Stimulated activated CD4-positive, alpha-beta T cell treated with anti-CD3 and anti-CD28 coated beads, Interleukin-2, amount 100 ng/mL, for 4 hours (primary cell): ENCODE results near the gene SLC17A3.

Experiments used
- DNase-seq: peaks from one replicate; pipeline ENCODE4 v3.0.0-alpha.2; 2020; ENCODE audit warnings: low read depth

SLC17A3 gene

DNA sequence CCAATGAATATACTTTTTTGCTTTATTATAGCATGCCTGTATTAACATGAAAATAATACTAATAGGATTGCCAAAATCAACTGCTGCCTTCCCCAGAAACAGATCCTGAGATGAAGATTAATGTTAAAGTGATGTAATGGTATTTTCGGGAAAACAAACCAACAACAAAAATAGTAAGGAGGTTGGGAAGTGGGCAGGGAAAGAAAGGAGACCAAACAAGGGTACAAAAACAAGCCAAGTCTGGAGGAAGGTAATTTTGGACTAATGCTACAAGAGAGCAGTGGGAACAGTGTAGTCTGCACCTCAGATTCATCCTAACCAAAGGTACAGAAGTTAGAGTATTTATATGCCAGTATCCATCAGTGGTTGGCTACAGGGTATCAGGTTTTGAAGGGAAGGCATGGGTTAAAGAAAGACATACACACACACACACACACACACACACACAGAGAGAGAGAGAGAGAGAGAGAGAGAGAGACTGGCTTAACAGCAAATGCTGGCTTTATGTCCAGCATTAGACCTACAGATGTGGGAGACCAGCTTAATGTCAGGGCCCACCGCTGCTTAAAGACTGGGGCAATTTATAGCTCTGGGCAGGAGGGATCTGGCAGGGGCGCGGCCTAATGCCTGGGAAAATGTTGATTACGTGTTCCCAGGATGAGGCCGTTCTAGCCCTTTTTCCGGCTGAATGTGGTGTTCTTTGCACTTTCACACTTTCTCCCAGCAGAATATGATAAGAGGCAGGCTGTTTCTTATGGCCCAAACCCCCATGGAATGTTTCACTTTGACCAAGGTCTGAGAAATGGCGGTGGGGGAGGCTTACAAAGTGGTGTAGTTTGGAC lies 38.4 kb downstream of the SLC17A3 start:
- DNase-seq = no peak

DNA sequence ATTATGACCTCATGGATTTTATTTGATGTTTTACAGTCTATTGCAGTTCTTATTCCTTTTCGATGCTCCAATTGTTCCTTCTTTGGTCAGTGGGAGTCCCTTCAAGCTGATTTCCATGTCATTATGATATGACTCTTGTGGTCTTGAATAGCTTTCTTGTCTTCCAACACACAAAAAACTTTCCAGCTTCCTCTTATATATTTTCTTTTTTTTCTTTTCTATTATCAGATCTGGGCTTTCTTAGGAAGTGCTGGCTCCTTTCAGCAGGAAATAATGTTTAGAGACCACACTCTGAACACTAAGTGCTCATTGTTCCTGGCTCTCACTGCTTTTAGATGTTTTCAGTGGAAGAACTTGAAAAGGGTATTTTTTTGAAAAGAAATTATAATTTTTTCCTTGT lies 39.1 kb downstream of the SLC17A3 start:
- no peak for DNase-seq

DNA sequence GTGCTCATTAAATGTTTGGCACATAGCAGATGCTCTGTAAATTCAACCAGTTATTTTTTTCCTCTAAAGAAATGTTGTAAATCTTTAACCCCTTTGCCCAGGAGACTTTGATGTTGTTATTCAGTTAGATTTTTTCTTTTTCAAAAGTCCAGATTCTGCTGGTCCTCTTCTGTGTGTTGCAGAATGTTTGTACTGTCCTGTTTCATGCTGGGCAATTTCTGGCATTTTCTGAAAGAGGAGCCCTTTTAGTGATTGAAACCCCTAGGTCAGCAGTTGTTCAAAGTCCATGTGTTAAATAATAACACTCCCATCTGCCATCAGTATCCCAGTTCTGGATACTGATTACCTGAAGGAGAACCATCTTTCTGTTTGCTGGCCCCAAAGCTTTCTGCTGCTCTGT lies 40.9 kb downstream of the SLC17A3 start:
- no peak for DNase-seq

DNA sequence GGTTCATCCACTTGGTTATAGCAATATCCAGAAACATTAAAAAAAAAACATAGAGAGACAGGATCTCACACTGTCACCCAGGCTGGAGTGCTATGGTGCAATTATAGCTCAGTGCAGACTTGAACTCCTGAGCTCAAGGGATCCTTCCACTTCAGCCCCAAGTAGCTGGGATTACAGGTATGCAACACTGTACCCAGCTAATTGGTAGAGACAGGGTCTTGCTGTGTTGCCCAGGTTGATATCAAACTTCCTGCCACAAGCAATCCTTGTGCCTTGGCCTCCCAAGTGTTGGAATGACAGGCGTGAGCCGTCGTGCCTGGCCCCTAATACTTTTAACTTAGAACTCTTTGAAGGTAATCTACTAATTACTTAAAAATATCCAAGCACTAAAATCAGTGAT lies 41.4 kb downstream of the SLC17A3 start:
- no peak for DNase-seq

DNA sequence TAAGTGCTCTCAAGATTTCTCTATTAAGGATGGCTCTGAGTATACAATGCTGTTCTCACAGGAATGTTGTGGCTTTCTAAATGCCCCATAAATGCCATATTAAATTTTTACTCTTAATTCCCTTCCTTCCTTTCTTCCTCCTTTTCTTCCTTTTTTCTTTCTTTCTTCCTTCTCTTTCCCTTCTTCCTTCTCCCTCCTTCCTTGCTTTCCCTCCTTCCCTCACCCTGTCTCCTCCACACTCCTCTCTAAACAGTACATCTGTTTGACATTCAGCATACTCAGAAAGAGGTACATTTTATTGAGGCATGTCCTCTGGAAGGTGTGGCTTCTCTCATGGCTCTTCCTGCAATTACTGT lies 41.8 kb downstream of the SLC17A3 start:
- DNase-seq = no peak

DNA sequence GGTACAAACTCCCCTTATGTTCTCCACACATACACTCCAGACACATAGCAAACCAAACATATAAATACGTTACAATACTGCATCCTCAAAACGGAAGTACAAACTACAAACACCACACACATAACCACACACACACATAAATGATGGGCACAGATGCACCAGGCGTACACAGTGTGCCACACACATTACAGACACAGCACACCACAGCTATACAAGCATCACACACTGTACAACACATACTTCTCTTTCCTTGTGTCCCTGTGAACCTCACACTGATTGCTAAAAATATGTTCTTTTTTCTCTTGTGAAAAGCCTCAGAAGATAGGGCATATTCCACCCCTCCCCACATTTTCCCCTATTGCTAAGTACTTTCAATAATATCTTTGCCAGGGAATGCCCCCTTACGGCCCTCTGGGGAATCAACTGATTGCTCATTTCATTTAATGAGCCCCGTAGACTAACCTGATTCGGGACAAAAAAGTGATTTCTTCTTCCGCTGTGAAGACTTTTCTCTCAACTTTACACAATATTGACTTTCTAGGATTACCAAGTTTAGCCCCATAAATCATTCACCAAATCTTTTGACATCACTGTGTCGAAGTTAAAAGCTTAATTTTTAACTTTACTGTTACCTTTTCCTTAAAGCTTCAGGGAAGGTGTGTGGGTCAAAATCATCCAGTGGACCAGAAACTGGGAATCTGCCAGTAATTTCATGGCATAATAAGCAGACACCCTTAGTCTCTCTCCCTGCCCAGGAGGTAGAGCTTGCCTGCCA lies 42.3 kb downstream of the SLC17A3 start, which contains the start of gene SLC17A1:
Gene SLC17A1, minus strand, starts transcription at position 521 of the 775 bp plus-strand sequence. CDS start 1,495 bp downstream, outside the sequence.
- no peak for DNase-seq

DNA sequence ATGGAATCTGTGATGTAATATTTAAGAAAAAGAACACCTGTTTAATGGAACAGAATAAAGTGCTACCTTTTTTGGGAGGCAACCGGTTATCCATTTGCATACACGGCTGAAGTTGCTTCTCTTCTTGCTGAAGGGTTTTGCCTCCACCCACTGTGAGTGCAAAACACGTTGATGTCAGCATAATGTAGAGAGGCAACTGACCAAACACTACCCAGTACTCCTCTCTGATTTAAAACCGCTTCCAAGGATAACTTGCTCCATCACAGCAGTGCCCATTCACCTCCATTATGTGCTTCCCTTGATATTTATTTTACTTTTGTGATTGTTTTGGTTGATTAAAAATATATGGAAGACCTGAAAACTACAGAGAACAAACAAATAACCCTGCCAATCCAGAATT lies 43.6 kb downstream of the SLC17A3 start:
- DNase-seq = no peak

DNA sequence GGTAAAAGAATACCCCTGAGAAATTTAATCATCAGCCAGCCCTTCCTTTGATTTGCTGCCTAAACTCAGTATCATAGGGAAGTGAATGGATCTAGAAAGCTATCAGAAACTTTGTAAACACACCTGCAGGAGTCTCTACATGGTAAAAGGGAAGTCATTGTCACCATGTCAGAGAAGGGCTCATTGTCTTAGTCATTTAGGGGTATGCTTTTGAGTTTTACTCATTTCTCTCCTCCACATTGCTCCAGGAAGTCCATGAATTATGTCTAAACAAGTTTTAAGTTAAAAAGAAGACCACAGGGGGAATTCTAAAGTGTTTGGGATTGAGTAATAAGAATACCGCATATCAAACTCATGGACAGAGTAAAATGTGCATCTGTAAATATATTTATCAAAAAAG lies 44.7 kb downstream of the SLC17A3 start:
- DNase-seq = no peak

DNA sequence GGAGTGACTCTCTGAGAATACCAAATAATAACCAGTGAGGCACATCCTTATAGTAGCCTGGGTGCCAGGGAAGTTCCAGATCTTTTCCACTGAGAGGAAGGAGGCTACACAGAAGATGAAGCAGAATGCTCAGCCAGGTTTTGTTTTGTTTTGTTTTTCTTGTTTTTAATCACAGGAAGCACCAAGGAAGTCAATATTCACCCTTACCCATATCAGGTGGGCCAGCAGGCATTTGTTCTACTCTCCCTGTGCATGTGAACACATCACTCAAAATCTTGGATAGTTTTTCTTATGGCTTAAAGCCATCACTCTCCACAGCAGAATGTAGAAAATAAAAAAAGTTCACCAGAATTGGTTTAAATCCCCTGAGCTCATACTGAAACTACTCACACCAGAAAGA lies 52.7 kb downstream of the SLC17A3 start:
- DNase-seq = no peak

DNA sequence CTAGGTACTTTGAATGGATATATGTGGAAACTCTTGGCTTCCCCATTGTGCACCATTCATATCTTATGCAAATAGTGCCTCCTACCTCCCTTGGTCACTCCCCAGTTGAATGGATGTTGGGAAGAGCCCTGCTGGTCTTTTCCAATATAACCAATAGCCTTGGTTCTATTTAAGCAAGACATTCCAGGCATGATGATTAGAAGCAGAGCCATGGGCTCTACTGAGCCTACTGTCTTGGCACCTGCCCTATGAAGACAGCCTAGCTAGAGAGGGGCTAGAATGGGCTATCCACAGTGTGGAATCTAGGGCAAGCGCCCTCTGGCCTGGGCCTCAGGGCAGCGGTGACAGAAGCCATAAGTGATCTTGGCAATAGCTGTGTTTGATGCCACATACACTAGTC lies 57.8 kb downstream of the SLC17A3 start:
- no peak for DNase-seq

DNA sequence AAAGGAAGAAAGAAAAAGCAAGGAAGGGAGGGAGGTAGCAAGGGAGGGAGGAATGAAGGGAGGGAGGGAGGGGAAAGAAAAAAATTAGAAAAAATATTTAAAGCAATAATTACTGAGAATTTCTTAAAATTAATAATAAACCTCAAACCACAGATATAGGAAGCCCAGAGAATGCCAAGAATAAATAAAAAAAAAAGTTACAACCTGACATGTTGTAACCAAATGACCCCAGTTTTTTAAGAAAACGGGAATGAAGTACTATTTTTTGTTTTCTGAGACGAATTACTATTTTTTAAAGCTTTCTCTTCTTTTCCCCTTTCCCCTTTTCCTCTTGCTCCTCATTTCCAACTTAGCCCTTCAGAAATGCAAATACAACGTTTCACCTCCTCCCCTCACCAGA lies 58.8 kb downstream of the SLC17A3 start:
- no peak for DNase-seq

DNA sequence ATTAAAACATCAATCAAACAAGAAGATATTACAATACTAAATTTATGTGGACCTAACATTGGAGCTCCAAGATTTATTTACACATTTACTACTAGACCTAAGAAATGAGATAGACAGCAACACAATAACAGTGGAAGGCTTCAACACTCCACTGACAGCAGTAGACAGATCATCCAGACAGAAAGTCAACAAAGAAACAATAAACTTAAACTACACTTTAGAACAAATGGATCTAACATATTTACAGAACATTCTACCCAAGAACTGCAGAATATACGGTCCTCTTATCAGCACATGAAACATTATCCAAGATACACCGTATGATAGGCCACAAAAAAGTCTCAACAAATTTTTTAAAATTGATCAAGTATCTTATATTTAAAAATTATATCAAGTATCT lies 69.2 kb downstream of the SLC17A3 start:
- no peak for DNase-seq

DNA sequence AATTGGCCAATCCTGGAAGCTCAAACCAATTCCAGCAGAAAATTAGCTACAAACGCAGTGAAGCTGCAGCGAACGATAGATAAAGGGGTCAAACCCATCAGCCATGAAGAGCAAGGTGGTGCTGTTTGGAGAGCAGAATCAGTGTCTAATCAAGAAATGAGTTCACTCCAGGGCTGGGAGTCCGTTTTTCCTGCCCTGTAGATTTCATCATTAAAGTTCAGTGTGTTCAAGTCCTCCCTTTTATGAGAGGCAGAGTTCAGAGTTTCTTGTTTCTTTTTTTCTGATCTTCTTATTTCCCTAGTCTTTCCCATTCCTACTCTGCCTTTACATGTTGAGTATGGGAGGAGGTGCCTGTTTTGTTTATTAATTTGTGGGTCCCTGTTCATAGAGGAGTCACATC lies 72.6 kb downstream of the SLC17A3 start:
- DNase-seq = no peak
